NCI-H82 treated with DMSO at 0.1 percent for 48 hours (cell line): ENCODE data around the gene PDZD4.

Experiments
- DNase-seq: peaks from one replicate; lab custom pipeline; 2025; ENCODE audit not compliant: unreplicated experiment; lab: John Stamatoyannopoulos, UW

Gene PDZD4

DNA sequence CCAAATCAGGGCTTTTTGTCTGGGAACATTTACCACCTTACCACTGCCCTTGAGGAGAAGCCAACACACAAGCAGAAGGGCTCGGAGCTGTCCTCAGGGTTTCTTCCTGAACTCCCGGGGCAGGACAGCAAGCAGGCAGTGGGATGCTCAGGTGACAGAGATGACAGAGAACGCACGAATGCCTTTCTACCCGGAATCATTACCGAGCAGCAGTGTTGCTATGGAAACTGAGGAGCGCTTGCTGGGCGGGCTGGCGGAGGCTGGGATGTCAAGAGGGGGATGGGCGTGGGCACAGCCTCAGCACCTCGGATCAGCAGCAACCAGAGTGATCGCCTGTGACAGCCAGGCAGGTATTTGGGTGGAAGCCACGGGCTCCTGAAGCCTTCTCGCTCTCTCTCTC, 18.1 kb downstream of the PDZD4 start:
- no peak for DNase-seq

DNA sequence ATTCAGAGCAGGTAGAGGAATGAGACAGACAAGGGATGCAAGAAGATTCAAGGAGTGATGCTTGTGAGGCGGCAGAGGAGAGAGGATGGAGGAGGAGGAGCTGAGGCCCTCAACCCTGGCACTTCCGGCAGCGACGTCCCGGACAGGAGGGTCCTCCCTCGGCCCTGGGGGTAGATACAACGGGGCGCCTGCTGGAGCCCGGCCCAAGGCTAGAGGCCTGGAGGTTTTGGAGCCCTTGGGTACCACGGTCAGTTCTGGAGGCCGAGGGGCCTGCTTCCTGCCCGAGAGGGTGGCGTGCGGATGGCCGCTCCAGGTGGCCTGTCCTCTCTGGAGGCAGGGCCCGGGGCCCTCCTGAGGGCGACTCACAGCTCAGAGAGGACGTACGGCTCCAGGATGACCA, 22.4 kb downstream of the PDZD4 start:
- DNase-seq: no peak

DNA sequence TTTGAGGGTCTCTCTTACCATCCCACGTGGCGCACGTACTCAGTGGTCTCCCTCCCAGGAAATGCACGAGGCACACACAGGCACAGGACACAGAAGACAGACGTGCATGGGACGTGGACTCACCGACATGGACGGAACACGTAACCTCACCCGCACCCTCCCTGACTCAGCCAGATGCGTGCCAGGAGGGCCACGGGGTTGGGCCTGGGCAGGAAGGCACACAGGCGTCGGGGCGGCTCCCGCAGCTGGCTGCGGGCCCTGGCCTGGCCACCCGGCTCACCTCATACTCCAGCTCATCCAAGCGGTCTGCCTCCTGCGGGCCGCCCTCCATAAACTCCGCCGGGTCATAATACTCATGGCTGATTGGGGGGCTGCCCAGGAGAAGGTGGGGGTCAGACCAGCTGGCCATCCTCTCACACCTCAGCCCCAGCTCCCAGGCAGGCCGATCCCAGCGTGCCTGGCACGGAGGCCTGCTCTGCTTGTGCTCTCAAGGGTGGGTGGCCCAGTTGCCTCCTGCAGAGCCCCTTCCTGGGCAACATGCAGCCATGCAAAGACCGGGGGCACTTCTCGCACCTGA, 23.3 kb downstream of the PDZD4 start:
- DNase-seq: no peak

DNA sequence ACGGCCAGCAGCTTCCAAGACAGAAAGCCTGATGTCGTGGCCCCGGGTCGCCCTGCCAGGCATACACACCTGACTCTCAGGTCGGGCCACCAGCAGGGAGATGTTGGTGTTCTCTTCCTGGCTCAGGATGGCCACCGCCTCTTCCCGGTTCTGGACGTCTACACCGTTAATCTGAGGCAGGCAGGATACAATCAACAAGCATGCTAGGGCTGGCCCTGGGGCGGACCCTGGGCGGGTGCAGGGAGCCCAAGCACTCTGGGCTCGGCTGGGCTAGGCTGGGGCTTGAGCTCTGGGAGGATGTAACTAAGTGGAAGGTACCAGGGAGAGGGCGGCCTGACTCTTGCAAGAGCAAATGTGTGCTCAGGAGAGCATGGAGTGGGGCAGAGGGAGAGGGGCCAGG, 24.9 kb downstream of the PDZD4 start:
- DNase-seq: no peak

DNA sequence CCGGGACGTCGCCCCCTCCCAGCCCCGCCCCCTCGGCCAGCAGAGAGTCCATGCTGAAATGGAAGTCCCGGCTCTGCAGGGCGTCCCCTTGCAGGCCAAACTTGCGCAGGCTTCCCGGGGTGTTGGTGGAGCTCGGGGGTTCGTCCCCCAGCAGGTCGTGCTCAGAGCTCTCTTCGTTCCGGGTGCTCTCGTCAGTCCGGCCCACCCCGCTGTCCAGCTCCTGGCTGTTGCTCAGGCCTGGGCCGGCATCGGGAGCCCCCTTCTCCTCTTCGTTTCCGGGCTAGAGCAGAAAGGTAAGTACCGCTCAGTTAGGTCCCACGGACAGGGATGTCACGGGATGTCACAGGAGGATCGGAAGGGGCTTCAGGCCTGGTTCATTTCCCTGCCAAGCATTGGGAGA, 25.7 kb downstream of the PDZD4 start:
- DNase-seq: no peak

DNA sequence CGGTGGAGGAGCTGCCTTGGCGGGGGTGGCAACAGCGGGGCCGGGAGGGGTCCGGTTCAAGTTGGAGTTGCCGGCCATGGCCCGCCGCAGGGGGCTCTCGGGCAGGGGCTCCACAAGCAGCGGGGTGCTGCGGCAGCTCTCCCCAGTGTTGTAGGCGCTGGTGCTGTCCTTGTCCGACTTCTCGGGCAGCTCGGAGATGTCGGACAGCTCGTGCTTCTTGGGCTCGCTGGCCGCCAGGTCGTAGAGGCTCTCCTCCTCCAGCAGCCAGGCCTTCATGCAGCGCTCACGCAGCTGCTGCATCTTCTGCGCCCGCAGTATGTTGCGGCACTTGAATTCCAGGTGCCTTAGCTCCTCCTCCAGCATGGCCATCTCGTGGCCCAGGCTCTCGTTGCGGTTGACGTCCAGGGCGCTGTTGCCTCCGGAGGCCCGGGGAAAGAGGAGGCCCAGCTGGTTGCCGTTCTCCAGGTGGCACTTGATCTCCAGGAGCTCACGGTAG, 26.2 kb downstream of the PDZD4 start:
- DNase-seq: no peak

DNA sequence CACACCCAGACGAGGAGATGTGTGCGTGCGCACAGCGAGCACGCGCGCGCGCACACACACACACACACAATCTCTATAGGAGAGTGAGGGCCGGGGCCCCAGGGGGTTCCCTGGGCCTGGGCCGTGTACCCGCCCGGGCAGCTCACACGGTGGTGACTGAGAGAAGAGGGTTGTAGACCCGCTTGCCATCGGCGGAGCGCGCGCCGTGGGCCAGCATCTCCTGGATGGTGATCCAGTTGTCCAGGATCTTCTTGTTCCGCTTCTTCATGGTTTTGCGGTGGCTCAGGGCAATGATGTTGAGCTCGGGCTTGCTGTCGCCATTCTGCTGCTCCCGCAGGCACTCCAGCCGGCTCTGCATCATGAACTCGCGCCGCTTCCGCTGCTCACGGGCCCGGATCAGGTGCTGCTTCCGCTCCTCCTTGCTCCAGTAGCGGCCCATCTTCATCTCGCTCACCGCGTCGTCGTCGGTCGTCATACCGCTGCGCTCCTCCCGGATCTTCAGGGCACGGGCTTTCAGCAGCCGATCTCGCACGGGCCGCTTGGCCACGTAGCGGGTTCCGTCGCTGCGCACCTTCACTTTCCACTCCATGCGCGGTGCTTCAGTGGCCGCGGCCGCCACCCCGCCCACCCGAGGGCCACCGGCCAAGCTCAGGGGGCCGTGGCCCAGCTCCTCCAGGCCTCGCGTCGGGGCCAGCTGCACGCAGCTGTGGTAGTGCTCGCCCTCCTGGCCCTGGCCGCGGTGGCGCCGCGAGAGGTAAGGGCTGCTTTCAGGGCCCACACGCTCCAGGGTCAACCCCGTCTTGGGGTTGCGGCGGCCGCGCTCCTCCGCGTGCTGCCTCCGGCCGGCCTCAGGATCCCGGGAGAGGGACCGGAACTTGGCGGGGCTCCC, 26.9 kb downstream of the PDZD4 start:
- DNase-seq: no peak

DNA sequence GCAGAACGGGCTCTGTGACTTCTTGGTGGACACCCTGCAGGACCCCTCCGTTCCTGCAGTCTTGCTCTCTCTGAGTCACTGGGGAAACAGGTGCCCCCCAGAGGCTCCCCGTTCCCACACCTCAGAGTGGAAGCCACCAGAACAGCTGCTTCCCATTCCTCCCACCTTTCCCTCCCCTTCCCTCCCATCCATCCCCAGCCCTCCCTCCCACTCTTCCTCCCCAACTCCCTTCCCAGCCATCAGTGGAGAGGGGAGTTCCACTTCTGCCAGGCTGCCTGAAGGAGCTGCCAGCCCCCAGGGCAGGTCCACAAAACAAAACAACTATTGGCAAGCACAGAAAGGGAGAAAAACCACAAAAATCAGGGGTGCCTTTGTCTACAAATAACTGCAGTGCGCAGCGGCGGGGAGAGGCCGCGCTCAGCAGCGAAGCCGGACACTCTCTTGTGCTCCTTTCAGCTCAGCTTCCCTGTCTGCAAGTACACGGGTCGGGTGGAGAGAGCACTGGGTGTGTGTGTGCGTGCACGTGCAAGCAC, 27.8 kb downstream of the PDZD4 start:
- DNase-seq: no peak

DNA sequence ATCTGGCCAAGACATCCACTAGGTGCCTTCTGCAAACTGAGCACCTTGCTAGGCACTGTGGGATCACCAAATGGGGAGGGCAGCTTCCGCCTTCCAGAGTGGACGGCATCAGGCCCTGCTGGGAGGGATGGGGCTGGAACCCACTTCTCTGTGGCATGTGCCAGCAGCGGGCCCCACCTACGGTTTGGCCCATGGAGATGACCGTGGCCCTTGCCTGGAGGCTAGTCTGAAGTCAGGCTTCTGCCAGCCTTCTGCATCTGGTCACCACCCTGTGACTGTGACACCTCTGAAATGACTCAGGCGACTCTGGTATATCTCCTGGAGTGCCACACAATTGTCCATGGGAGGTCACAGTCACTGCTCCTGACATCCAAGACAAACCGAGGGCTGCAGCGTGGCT, 28.7 kb downstream of the PDZD4 start:
- DNase-seq: no peak

DNA sequence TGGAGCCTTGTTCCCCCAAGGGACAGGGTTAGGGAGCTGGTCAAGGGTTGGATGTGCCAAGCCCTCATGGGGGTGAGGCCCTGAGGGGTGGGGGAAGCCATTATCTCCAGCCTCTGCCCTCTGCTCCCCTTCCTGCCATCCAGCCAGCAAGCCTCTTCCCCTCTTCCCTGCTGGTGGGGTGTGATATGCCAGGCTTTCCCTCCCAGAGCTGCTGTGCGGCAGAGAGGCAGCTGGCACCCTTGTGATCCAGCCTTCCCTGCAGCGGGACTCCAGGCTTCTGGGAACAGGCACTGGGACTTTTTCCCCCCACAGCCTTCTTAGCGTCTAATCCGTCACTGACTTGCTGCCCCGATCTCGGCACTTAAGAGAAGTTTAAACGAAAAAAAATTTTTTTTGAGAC, 29.6 kb downstream of the PDZD4 start:
- no peak for DNase-seq

DNA sequence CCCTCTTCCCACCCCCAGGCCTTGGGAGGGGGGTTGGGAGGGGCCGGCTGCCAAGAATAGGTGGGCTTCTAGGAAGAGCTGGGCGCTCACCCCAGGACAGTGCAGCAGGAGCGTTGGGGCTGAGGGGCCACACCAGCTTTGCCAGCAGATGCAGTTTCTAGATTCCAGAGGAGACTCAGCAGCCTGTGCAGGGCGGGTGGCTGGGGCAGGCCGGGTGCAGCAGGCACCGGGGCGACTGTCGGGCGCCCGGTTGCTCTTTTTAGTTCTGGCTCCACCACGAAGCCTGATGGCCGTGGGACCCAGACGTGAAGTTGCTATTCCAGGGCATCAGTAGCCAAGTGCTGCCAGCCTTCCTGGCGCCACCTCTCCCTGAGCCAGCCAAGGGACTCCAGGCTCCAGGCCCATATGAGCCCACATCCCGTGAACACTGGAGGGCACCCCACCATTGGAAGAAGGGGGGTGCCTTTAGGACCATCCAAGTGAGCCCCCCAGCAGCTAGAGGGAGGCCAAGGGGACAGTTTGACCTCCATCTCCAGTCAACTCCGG, 30.1 kb downstream of the PDZD4 start:
- DNase-seq: no peak

DNA sequence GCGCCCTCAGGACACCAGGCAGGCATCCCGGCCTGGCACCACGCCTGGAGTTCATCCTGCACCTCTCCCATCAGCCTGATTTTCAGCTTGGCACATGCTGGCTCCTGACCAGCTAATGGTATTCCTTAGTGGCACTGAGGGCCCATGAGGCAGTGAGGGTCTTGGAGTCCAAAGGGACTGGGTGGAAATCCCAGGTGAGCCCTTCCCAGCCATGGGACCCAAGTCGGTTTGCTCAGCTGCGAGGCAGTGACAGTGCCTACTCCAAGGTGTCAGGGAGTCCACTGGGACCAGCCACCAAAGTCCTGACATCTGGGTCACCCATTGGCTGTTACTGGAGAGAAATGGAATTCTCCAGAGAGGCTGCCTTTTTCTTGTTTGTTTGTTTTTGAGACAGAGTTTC, 31.0 kb downstream of the PDZD4 start:
- DNase-seq: no peak

DNA sequence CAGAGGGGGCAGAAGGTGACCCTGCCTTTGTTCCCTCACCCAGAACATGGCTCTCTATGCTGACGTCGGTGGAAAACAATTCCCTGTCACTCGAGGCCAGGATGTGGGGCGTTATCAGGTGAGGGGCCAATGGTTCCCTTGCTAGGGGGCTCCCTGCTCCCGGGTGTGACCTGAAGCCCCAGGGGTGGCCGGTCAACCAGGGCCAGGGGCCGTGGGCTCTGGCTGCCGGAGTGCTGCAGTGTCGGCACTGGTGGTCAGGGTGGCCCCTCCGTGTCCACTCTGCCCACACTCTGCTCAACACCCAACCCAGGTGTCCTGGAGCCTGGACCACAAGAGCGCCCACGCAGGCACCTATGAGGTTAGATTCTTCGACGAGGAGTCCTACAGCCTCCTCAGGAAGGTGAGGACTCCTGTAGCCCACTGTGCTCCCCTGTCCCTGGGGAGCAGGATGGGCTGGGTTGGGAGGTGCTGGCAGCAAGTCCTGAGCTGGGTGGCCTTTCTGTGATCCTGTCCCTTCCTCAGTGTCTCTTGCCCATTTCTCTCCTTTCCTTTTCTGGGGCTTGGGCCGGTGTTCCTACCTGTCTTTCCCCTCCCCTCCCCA, 32.8 kb downstream of the PDZD4 start:
- no peak for DNase-seq

DNA sequence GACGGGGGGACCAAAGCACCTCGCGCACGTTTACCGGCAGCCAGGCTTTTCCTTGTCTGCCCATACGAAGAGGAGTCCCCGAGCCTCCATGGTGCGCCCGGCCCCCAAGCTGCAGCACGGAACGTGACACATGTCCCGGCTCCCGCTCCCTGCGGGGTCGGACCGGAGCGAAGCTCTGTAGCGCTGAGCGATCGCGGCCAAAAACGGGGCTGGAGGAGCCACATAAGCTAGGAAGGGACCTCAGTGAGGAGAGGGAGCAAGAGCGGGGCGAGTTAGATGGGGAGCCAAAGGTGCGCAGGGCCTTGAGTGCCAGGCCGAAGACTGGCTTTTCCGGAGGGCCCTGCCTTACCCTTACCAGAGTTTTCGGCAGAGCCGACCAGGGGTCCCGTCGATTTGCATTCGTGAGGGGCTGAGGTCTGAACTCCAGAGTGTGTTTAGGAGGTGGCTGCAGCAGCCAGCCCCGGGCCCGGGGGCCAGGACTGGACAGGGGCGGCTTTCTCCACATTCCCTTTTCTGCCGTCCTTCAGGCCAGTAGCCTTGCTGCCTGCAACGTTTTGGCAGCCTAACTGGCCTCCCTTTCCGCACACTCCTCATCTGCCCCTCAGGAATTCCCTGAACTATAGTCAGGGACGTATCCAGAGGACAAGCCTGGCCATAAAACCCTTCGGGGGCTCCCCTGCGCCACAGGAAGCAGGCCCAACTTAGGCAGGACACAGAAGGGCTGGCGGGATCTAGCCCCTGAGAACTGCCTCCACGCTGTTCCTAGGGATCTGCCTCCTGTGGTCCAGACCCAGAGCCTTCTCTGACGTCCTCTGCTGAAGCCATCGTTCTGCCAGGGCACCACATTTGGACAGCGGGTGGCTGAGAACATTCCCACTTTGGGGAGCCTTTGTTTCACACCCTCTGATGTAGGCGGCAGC, 35.2 kb downstream of the PDZD4 start:
- DNase-seq: no peak

DNA sequence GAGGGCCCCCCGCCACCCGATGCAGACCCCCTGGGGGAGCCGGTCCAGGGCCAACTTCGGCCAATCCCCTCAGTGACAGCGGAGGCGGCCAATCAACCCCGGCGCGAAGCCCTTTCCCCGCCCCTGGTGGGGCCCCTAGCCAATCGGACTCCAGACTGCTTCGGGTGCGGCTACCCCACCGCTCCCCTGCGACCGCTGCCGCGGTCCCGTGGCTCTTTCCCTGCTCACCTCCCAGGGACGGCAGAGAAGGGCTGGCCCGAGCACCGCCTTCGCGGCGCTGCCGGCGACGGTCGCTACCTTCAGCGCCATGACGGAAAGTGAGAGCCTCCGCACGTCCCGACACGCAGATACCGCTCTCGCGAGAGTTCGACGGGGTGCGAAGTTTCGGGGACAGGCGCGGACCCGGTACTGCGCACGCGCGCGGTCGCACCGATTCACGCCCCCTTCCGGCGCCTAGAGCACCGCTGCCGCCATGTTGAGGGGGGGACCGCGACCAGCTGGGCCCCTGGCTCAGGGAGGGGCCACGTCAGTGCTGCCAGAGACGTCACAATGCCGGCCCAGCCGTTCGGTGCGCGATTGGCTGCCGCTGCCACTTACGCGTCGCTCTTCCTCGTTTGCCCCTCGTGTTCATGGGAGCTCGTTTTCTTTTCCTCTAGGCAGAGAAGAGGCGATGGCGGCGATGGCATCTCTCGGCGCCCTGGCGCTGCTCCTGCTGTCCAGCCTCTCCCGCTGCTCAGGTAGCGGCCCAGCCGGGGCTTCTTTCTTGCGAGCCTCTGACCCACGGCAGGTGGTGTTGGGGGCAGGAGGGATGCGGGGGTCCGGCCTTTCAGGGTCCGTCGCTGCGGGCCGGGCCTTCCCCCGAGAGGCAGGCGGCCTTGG, 36.1 kb downstream of the PDZD4 start, which contains the start of the genes IDH3G and SSR4:
TSS of gene IDH3G (minus strand) at position 358 of the 879 bp plus-strand sequence. CDS start at position 309, 49 bp downstream.
TSS of gene SSR4 (plus strand) at position 651 of the 879 bp plus-strand sequence. CDS start at position 671, 20 bp downstream.
- DNase-seq: peak; percentile 88

DNA sequence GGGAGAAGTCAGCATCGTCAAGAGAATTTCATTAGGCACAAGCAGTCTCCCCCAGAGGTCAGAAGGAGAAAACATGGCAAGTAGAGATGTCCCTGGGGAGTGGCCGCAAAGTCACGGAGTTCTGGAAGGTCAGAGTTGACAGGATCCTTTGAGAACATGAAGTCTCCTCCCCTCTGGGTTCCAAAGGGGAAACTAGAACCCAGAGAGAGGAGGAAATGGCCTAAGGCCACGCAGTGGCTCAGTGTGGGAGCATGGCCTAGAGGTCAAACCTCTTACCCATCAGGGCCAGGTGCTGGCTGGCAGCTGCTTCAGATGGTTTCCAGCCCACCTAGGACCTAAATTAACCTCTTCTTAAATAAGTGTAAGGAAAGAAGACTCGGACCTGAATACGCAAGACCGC, 37.1 kb downstream of the PDZD4 start:
- no peak for DNase-seq

DNA sequence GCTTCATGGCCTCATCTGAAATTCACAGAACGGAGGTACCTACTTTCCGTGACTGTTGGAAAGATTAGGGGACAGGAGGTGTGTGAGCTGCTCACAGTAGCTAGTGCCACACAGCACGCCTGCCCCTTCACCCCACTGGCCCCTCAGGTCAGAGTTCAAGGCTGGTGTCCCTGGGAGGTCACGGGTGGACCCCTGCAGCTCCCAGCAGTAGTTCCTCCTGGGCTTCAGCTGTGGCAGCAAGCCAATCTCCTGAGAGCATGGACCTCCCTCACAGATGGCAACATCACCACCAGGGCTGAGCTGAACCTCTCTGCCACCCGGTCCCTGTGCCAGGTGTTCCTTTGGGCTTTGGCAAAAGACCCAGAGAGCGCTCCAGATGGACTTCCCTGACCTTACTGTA, 38.0 kb downstream of the PDZD4 start:
- DNase-seq: no peak

DNA sequence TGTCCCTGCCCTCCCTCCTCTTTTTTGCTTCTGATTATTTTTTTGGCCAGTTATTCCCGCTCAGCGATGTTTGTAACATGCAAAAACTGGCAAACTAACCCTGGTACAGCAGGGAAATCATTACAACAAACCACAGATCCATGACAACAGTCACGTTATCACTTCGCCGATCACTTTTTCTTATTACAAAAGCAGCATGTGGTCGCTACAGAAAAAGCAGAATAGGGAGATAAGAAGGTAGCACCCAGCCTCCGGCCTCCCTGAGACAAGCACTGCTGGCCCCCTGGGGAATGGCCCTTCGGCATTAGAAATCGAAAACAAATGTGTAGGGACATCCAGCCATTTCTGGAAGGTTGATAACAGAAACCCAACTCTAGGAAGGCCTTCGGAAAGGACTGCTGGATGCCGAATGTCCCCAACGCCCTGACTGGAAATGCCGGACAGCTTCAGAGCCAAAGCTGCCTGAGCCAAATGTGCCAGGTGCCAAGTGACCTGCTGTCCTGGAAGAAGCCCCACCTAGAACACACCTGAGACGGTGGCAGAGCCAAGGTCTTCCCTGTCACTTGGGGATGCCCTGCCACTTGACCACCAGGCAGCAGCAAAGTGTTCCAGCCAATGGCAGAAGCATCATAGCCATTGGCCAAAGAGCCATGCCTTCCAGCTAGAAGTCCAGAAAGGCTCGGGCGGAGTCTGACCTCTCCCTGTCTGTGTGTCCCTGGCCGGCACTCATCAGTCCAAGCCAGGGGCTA, 39.1 kb downstream of the PDZD4 start:
- DNase-seq: no peak

DNA sequence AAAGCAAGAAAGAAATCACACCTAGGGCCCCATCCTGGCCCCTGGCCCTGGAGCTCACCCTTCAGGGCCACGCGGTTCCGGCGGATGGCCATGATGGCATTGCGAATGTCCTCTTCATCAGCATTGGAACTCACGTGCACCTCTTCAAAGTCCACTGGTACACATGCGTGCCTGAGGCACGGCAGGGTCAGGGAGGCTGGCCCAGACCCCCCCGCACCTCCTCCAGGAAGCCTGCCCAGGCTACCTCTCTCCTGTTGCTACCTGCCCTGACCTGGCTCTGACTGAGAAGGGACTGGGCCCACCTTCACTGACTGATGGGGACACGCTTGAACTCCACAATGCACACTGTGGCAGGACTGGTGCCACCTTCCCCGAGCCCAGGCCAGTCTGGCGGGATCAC, 40.7 kb downstream of the PDZD4 start:
- DNase-seq: no peak
